NCI-H774 (cell line): ENCODE results near the gene BICC1.

Experiments used
- DNase-seq: peaks from one replicate; lab custom pipeline; 2025; lab: John Stamatoyannopoulos, UW

BICC1 gene, protein sequence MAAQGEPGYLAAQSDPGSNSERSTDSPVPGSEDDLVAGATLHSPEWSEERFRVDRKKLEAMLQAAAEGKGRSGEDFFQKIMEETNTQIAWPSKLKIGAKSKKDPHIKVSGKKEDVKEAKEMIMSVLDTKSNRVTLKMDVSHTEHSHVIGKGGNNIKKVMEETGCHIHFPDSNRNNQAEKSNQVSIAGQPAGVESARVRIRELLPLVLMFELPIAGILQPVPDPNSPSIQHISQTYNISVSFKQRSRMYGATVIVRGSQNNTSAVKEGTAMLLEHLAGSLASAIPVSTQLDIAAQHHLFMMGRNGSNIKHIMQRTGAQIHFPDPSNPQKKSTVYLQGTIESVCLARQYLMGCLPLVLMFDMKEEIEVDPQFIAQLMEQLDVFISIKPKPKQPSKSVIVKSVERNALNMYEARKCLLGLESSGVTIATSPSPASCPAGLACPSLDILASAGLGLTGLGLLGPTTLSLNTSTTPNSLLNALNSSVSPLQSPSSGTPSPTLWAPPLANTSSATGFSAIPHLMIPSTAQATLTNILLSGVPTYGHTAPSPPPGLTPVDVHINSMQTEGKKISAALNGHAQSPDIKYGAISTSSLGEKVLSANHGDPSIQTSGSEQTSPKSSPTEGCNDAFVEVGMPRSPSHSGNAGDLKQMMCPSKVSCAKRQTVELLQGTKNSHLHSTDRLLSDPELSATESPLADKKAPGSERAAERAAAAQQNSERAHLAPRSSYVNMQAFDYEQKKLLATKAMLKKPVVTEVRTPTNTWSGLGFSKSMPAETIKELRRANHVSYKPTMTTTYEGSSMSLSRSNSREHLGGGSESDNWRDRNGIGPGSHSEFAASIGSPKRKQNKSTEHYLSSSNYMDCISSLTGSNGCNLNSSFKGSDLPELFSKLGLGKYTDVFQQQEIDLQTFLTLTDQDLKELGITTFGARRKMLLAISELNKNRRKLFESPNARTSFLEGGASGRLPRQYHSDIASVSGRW

GRCh38 chr10:58512491-58513187 lies at the start of gene BICC1:
BICC1 (plus strand) TSS chr10:58512872; CDS start chr10:58513144, 272 bp downstream.
- peak; percentile 69 for DNase-seq

- no peak for DNase-seq
These were observed 47.7 kb upstream of the BICC1 start for GRCh38 chr10:58464956-58465355.

DNA sequence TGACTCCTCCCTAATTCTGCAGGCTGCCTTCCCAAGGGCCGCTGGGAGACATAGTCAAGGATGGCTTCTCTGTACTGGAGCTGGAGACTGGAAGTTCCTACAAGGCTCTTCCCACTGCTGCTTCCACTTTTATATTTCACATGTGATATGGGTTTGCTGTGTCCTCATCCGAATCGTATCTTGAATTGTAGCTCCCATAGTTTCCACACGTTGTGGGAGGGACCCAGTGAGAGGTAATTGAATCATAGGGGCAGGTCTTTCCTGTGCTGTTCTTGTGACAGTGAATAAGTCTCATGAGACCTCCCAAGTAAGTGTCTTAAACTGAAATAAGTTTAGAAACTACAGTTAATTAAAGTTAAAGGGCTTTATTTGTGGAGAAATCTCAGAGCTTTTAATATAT lies 47.0 kb upstream of the BICC1 start:
- DNase-seq: no peak

DNA sequence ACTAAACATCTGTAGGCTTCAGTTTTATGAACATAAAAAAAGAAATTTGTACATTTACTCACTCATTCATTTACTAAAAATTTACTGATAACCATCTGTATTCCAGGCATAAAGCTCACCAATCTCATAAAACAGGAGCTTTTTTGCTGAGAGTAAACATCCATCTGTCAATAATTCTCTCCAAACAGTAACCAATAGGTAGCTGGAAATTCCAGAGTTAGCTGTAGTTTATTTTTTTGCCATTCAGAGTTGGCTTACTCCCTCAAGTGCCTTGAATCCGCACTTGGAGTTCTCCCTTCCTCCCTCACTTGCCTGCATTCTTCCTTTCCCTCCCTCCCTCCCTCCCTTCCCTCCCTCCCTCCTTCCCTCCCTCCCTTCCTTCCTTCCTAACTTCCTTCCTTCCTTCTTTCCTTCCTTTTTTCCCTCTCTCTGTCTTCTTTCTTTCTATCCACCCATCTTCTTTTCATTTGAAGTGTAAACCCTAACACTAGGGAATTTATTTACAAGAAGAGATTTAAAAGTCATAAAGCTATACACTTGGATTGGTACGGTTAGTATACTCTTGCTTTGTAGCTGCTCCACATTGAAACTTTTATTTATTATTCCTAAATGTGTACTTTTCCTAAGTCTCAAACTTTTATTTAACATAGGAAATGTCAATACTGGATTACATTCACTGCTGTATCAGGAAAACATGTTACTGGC lies 44.6 kb upstream of the BICC1 start:
- no peak for DNase-seq

- DNase-seq: no peak
These were observed 38.7 kb upstream of the BICC1 start for GRCh38 chr10:58473976-58474375.

DNA sequence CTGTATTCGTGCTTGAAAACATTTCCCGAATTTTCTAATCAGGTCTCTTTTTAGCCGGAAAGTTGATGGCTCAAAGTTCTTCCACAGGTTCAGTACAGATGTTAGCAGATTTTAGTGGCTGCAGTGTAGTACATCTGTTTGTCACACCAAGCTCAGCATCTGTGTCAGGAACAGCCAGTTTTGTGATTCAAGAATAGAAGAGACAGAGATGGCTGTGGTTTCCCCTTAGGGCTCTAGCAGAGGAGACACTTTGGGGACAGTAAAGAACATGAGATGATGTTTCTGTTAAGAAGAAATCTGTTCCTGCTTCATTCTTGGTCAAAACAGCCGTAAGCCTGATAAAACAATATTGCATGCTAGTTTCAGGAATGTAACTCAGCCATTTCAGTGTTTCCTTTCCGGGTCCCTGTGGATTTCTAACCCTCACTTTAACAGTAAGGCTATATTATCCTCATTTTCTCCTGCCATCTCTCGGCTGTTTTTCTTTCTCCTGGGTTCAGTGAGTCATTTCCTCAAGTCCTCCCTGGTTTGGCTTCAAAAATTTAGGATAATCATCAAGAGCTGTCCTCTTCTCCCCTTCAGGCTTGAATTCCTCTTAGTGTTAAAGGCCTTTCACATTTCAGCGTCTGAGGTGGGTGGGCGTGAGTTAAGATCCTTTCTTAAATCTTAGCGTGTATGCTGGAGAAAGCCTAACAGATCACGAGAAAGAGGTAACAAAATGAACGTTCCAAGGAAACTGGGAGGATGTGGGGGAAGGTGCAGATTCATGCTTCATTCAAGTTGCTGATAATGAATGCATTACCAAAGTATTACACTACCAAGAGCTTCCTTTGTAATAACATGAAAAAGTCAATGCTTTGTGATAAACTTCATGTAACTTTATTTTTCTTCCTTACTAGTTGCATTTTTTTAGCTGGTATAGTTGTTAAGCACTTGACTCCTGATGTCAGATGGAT lies 37.1 kb upstream of the BICC1 start:
- no peak for DNase-seq

DNA sequence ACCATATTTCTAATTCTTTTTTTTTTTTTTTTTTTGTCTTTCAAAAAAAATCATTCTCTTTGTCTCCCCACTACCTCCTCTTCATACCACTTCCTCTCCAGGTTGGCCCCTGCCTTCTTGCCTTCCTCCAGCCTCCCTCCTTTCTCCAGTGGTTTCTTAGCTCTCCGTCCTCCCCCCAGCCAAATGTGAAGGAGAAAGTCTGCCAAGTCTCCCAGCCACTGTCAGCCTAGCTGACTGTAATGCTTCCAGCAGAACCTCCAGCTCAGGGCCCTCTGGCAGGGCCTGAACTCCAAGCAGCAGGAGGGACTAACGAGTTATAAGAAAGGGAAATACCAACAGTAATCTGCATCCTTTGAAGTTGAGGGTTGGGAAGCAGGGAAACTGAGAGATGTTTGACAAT lies 35.5 kb upstream of the BICC1 start:
- DNase-seq: no peak

GRCh38 chr10:58477902-58478301 lies 34.8 kb upstream of the BICC1 start:
- no peak for DNase-seq

DNA sequence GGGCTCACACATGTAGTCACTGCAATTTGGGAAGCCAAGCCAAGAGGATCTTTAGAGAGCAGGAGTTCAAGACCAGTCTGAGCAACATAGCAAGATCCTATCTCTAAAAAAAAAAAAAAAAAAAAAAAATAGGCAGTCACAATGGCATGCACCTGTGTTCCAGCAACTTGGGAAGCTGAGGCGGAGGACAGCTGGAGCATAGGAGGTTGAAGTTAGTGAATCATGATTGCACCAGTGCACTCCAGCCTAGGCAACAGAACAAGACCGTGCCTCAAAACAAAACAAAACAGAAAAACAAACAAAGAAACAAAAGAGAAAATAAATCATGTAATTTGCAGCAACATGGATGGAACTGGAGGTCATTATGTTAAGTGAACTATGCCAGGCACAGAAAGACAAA lies 33.6 kb upstream of the BICC1 start:
- peak; percentile 92 for DNase-seq

GRCh38 chr10:58480321-58480720 lies 32.4 kb upstream of the BICC1 start:
- DNase-seq: no peak

GRCh38 chr10:58481569-58482109 lies 31.0 kb upstream of the BICC1 start:
- no peak for DNase-seq

DNA sequence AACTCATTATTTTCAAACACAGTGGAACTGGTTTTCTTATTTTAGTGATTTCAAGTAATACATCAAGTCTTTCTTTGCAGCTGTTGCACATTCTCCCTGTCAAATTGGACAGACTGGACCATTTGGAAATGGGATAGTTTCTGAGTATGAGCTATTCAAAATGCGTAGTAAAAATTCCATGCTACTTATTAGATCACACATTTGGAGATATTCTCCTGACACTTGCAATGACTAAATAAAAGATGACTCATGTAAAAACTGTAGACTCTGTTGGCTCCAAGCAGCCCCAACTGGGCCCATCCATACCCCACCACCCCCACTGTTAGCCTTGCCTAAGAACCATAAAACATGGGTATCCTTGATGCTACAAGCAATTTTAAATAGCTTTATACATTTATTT lies 25.9 kb upstream of the BICC1 start:
- no peak for DNase-seq

DNA sequence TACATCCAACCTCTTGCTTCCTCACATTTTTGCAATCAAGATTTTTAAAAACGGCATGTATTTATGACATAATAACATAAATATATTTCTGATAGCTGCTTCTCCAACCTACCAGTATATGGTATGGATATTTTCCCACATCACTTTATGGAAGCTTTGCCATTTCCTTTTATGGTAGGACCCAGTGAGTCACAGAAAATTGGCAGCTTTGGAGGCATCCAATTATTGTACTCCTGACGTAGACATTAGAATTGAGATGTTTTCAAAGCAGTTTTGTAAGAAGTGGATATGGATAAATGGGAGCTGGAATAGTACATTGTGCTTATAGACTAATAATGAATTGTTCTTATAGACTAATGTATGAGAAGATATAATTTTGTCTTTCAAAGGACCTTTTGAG lies 23.8 kb upstream of the BICC1 start:
- DNase-seq: no peak

DNA sequence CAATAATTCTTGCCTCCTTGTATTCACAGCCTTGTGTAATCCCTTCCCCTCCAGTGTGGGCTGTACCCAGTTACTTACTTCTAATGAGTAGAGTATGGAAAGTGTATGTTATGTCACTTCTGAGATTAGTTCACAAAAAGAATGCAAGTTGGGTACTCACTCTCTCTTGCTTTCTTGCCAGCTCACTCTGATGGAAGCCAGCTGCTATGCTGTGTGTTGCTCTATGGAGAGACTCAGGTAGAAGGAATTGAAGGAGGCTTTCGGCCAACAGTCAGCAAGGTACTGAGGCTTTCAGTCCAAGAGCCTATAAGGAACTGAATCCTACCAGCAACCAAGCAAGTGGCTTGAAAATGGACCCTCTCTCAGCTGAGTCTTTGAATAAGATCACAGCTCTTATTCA lies 9.7 kb upstream of the BICC1 start:
- no peak for DNase-seq

GRCh38 chr10:58508316-58508715 lies 4.4 kb upstream of the BICC1 start:
- no peak for DNase-seq

GRCh38 chr10:58511765-58512490 lies 744 bp upstream of the BICC1 start:
- no peak for DNase-seq

- no peak for DNase-seq
These were observed 777 bp downstream of the BICC1 start for GRCh38 chr10:58513188-58514110.

GRCh38 chr10:58514111-58514770 lies 1.6 kb downstream of the BICC1 start:
- DNase-seq: no peak
